ENCODE data around the gene DNAH8.

The DNAH8 gene

DNA sequence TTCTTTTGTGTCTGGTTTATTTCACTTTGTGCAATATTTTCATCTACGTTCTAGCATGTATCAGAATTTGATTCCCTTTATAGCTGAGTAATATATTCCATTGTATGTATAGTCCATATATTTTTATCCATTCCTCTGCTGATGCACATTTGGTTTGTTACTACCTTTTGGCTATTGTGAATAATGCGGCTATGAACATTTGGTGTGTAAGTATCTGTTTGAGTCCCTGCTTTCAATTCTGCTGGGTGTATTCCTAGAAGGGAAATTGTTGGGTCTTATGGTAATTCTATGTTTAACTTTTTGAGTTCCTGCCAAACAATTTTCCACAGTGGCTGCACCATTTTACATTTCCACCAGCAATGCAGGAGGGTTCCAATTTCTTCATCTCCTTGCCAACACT lies 52.4 kb downstream of the DNAH8 start:
- TF ChIP-seq CTCF (IDR thresholded peaks at IDR 0.05; ENCODE audit: insufficient read depth, missing control alignments), result no peak
- no peak for FAIRE-seq
- DNase-seq (ENCODE audit: insufficient read length, low spot score), result no peak

DNA sequence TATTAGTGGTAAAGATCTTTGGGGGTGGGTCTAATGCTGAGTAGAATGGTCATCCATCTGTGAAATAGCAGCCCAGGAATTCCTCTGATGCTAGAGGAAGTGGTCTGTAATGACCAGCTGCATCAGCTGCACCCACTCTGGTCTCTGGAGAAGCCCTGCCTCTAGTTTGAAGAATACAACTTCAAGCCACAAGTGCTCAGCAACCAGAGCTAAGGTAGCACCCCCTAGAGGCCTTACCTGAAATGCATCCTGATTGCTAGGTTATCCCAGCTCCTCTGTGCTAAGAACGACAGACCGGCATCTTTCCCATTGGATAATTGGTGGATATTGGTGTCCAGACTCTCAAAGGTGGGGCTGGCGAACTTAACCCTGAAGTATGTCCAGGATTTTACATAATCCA lies 58.2 kb downstream of the DNAH8 start:
- peak; percentile 11 for TF ChIP-seq CTCF (IDR thresholded peaks at IDR 0.05; ENCODE audit: insufficient read depth, missing control alignments)
- FAIRE-seq (no peak), DNase-seq (ENCODE audit: insufficient read length, low spot score) (no peak)

GRCh38 chr6:38774929-38775707 lies 60.0 kb downstream of the DNAH8 start:
- no peak for FAIRE-seq
- no peak for DNase-seq (ENCODE audit: insufficient read length, low spot score)
- TF ChIP-seq CTCF (IDR thresholded peaks at IDR 0.05; ENCODE audit: insufficient read depth, missing control alignments), result no peak

DNA sequence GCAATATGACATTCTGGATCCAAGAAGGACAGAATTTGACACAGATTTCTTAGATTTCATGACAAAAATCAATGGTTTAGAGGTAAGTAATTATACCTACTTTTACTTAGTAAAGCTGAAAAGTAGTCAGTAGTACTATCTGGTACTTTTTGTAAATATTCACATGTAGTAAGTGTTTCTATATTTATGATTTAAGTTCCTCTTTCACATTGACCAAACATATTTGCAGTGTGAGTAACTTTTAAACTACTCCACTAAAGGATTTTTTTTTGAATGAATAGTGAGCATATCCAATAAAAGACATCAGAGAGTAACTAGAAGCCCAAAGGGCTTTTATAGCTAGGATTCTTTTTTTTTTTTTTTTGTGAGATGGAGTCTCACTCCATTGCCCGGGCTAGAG lies 60.8 kb downstream of the DNAH8 start:
- TF ChIP-seq CTCF (IDR thresholded peaks at IDR 0.05; ENCODE audit: insufficient read depth, missing control alignments), result no peak
- DNase-seq (ENCODE audit: insufficient read length, low spot score) (no peak), FAIRE-seq (no peak)

DNA sequence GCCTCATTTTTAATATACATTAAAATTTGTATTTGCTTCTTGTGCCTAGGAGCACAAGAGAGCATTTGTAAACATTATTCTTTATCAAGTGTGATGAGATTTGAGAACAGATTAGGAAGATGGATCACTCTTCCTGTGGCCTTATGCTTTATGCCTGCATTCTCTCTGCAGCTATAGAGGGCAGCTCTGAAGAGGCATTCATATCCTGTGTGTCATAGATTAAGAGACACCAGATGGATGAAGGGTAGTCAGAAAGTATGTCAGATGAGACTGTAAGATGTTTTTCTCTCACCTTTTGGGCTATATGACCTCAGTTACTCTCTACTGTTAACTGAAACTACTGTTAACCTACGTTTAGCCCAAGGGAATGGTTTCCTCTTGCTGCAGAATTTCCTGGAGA lies 61.4 kb downstream of the DNAH8 start:
- DNase-seq (ENCODE audit: insufficient read length, low spot score) (no peak), FAIRE-seq (no peak)
- TF ChIP-seq CTCF (IDR thresholded peaks at IDR 0.05; ENCODE audit: insufficient read depth, missing control alignments), result no peak

GRCh38 chr6:38779310-38780062 lies 64.4 kb downstream of the DNAH8 start:
- FAIRE-seq (peak; percentile 58), DNase-seq (ENCODE audit: insufficient read length, low spot score) (no peak)
- no peak for TF ChIP-seq CTCF (IDR thresholded peaks at IDR 0.05; ENCODE audit: insufficient read depth, missing control alignments)

DNA sequence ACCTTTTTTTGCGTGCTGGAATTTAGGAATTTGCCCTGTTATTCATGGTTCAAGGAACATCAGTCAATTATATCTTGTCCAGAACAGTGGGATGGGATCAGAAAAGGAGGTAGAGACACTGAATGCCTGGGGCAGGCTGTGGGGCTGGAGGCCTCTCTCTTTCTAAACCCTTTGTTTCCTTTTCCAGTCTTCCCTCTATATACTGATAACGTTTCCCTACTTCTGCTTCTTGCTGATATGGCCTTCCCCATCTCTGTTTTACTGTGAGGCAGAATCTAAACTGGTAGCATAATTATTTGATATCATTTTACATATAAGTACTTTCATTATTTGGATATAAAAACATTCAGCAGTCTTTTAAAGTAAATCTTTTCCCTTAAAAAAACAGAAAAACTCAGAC lies 67.5 kb downstream of the DNAH8 start:
- DNase-seq (ENCODE audit: insufficient read length, low spot score) (no peak), FAIRE-seq (no peak)
- no peak for TF ChIP-seq CTCF (IDR thresholded peaks at IDR 0.05; ENCODE audit: insufficient read depth, missing control alignments)

Measured in D721Med (cell line).